GM12891 (cell line): Measurements from ENCODE around the gene CEP120.

Experiments used
- POLR2A ChIP-seq: IDR thresholded peaks from 2 replicates; pipeline ENCODE4 v1.6.1; 2011; ENCODE audit warnings: low read depth, low read length, control low read depth
- POU2F2 ChIP-seq: IDR thresholded peaks from 2 replicates; pipeline ENCODE4 v1.6.1; 2011; ENCODE audit warnings: low read depth, mild to moderate bottlenecking, control low read depth, low read length, moderate library complexity
- SPI1 ChIP-seq: IDR thresholded peaks from 2 replicates; pipeline ENCODE4 v1.6.1; 2011; ENCODE audit warnings: low read depth, low read length, control low read depth

- no peak for TF ChIP-seq POLR2A
- TF ChIP-seq SPI1: no peak
- TF ChIP-seq POU2F2: no peak
Measured at GRCh38 chr5:123358304-123358703, 64.9 kb downstream of the CEP120 start.
